HCT116 (cell line): ENCODE measurements around the gene KLHL17. TPM values are rescaled to one million over a fixed set of nuclear protein-coding genes. Genes with fewer than 3 reads are reported as not detected.

Experiments
- ATAC-seq: fragments of 200-7000 bp; cut with Tn5 transposase; 2 replicates; pipeline ENCODE4 v1.9.1; 2020; ENCODE audit warnings: mild to moderate bottlenecking, moderate library complexity
- BruUV-seq: library from RNA; stranded (reverse); fragments of 400-500 nt; replicated peaks from 2 replicates; lab custom pipeline; 2021; lab: Mats Ljungman, UMichigan
- CTCF ChIA-PET: fragments of 300-600 bp; sonication (Branson Sonifier 250); formaldehyde crosslinking; loops from one replicate; lab custom pipeline; 2021; ENCODE audit warnings: antibody characterized with exemption; lab: Charles Lee
- POLR2A ChIA-PET: fragments of 300-600, 350-600 bp; sonication (Branson Sonifier 250); formaldehyde crosslinking; loops from one replicate; lab custom pipeline; 2021; ENCODE audit warnings: antibody characterized with exemption; lab: Charles Lee
- RAD21 ChIA-PET, 2 experiments: fragments of 300-600 bp; sonication (Branson Sonifier 250); formaldehyde crosslinking; loops; one replicate each; lab custom pipeline; 2023; ENCODE audit warnings: low total read pairs in 2 of 2; ENCODE audit not compliant: uncharacterized antibody in 2 of 2, unreplicated experiment in 2 of 2, low non-redundant PET in 1 of 2; lab: Charles Lee
- DNase-seq: peaks from one replicate; pipeline ENCODE4 v3.0.0-alpha.2; 2010; ENCODE audit warnings: low read depth, low spot score
- H2AFZ ChIP-seq: fragments of 200-600 bp; shearing (Covaris generic), sonication (generic); 2 replicates; pipeline ENCODE4 v1.6.1; 2017; ENCODE audit warnings: low read depth, mixed run types, mixed read lengths, antibody characterized with exemption, low read length; ENCODE audit not compliant: poor library complexity, severe bottlenecking
- H3K27ac ChIP-seq: 2 replicates; pipeline ENCODE4 v1.5.1; 2012; ENCODE audit warnings: low read depth, low read length
- H3K27me3 ChIP-seq: fragments of 200-600 bp; sonication (generic); 2 replicates; pipeline ENCODE4 v1.6.1; 2016; ENCODE audit warnings: mixed run types, low read length, mixed read lengths; ENCODE audit not compliant: insufficient read depth
- H3K36me3 ChIP-seq, 2 experiments: fragments of 200-500 bp in 1 of 2; fragments of 200-600 bp in 1 of 2; sonication (Bioruptor generic) in 1 of 2; sonication (generic) in 1 of 2; 2 replicates each; pipeline versions ENCODE4 v1.5.1 to v1.6.1; 2014 to 2016; ENCODE audit warnings: low read length in 2 of 2, inconsistent platforms in 1 of 2, mixed read lengths in 1 of 2, mixed run types in 1 of 2; ENCODE audit not compliant: insufficient read depth in 2 of 2, control insufficient read depth in 1 of 2
- H3K4me1 ChIP-seq, 2 experiments: fragments of 200-600 bp in 1 of 2; sonication (generic) in 1 of 2; 2 replicates each; pipeline versions ENCODE4 v1.5.1 to v1.6.1; 2012 to 2017; ENCODE audit warnings: low read length in 2 of 2, inconsistent platforms in 1 of 2, mild to moderate bottlenecking in 1 of 2, mixed read lengths in 1 of 2, mixed run types in 1 of 2, moderate library complexity in 1 of 2; ENCODE audit not compliant: insufficient read depth in 2 of 2, control insufficient read depth in 1 of 2
- H3K4me2 ChIP-seq: fragments of 200-600 bp; sonication (generic); 2 replicates; pipeline ENCODE4 v1.6.1; 2017; ENCODE audit warnings: mixed run types, low read length, mixed read lengths
- H3K4me3 ChIP-seq, 2 experiments: fragments of 200-600 bp in 1 of 2; sonication (generic) in 1 of 2; replicated peaks in 1 of 2; 2 replicates each; pipeline ENCODE4 v1.5.1; 2011 to 2016; ENCODE audit warnings: low read length in 2 of 2, control low read depth in 1 of 2, low read depth in 1 of 2, mild to moderate bottlenecking in 1 of 2, mixed read lengths in 1 of 2, mixed run types in 1 of 2
- H3K79me2 ChIP-seq: fragments of 200-600 bp; sonication (generic); 2 replicates; pipeline ENCODE4 v1.6.1; 2017; ENCODE audit warnings: mild to moderate bottlenecking, mixed run types, low read length, moderate library complexity, mixed read lengths; ENCODE audit not compliant: insufficient read depth
- H3K9ac ChIP-seq: fragments of 200-600 bp; sonication (generic); 2 replicates; pipeline ENCODE4 v1.6.1; 2016; ENCODE audit warnings: low read length, mixed read lengths
- H3K9me2 ChIP-seq: fragments of 200-600 bp; sonication (generic), shearing (Covaris generic); 2 replicates; pipeline ENCODE4 v1.6.1; 2017; ENCODE audit warnings: mixed run types, mild to moderate bottlenecking, moderate library complexity; ENCODE audit not compliant: insufficient read depth
- H3K9me3 ChIP-seq, 2 experiments: fragments of 200-500 bp in 1 of 2; fragments of 200-600 bp in 1 of 2; sonication (Bioruptor generic) in 1 of 2; sonication (generic) in 1 of 2; 2 replicates each; pipeline ENCODE4 v1.6.1; 2014 to 2017; ENCODE audit warnings: low read length in 2 of 2, mixed read lengths in 2 of 2, inconsistent platforms in 1 of 2, low read depth in 1 of 2, mild to moderate bottlenecking in 1 of 2, mixed run types in 1 of 2, moderate library complexity in 1 of 2; ENCODE audit not compliant: control insufficient read depth in 1 of 2, insufficient read depth in 1 of 2
- H4K20me1 ChIP-seq: fragments of 200-600 bp; sonication (generic), shearing (Covaris generic); 2 replicates; pipeline ENCODE4 v1.6.1; 2017; ENCODE audit warnings: mixed run types, mild to moderate bottlenecking, moderate library complexity; ENCODE audit not compliant: insufficient read depth
- CEBPB ChIP-seq: IDR thresholded peaks from 2 replicates; pipeline ENCODE4 v1.6.1; 2012; ENCODE audit warnings: low read depth
- ELF1 ChIP-seq: IDR thresholded peaks from 2 replicates; pipeline ENCODE4 v1.6.1; 2012; ENCODE audit warnings: low read depth, borderline replicate concordance
- EZH2 ChIP-seq: fragments of 200-600 bp; sonication (generic); IDR thresholded peaks from 2 replicates; pipeline ENCODE4 v1.6.1; 2017; ENCODE audit warnings: antibody characterized with exemption, mixed run types
- EZH2phosphoT487 ChIP-seq: fragments of 200-600 bp; IDR thresholded peaks from 2 replicates; pipeline ENCODE4 v1.6.1; 2018; ENCODE audit warnings: antibody characterized with exemption, borderline replicate concordance
- JUND ChIP-seq: IDR thresholded peaks from 2 replicates; pipeline ENCODE4 v1.6.1; 2012
- POLR2A ChIP-seq: IDR thresholded peaks from 2 replicates; pipeline ENCODE4 v1.7.0; 2011; ENCODE audit warnings: borderline replicate concordance; ENCODE audit not compliant: insufficient read depth, insufficient read length; ENCODE audit errors: extremely low read depth
- SIN3A ChIP-seq: IDR thresholded peaks from 2 replicates; pipeline ENCODE4 v1.6.1; 2012; ENCODE audit warnings: low read depth
- SP1 ChIP-seq: IDR thresholded peaks from 2 replicates; pipeline ENCODE4 v1.6.1; 2012; ENCODE audit warnings: low read depth
- TCF7L2 ChIP-seq: IDR thresholded peaks from 2 replicates; pipeline ENCODE4 v1.7.0; 2011; ENCODE audit warnings: borderline replicate concordance, inconsistent platforms; ENCODE audit not compliant: insufficient read depth, insufficient read length; ENCODE audit errors: extremely low read depth
- YY1 ChIP-seq: IDR thresholded peaks from 2 replicates; pipeline ENCODE4 v1.6.1; 2011; ENCODE audit warnings: low read length, low read depth, moderate library complexity, mild to moderate bottlenecking; ENCODE audit not compliant: insufficient replicate concordance; ENCODE audit errors: extremely low read depth
- ZFX ChIP-seq: fragments of 450-650 bp; IDR thresholded peaks from 2 replicates; pipeline ENCODE4 v1.6.1; 2017
- ZNF274 ChIP-seq: fragments of 200-500 bp; sonication (Bioruptor generic); IDR thresholded peaks from 2 replicates; pipeline ENCODE4 v1.6.1; 2014; ENCODE audit warnings: mild to moderate bottlenecking, low read depth, low read length, inconsistent platforms
- intact Hi-C: fragments of 100-400 bp; cut with micrococcal nuclease; formaldehyde crosslinking; loops from 2 replicates; pipeline ENCODE4 v1.10.0; 2022
- total RNA-seq: library from RNA; stranded (reverse); gene quantifications from one replicate; pipeline ENCODE4 v1.2.1, GENCODE V29; 2021; ENCODE audit not compliant: unreplicated experiment
- TF ChIP-seq, protein P1 (sequence below): IDR thresholded peaks from 2 replicates; pipeline ENCODE4 v1.6.1; 2012
- TF ChIP-seq, protein P2 (sequence below): IDR thresholded peaks from 2 replicates; pipeline ENCODE4 v1.6.1; 2012

The KLHL17 gene
- total RNA-seq, 1 experiment from 2014 or later = 100.0 TPM

- TF ChIP-seq ZNF274 = no peak
- TF ChIP-seq, all 23 proteins: peak for 0
Observed at GRCh38 chr1:952603-953002, 7.8 kb upstream of the KLHL17 start (continued).

DNA sequence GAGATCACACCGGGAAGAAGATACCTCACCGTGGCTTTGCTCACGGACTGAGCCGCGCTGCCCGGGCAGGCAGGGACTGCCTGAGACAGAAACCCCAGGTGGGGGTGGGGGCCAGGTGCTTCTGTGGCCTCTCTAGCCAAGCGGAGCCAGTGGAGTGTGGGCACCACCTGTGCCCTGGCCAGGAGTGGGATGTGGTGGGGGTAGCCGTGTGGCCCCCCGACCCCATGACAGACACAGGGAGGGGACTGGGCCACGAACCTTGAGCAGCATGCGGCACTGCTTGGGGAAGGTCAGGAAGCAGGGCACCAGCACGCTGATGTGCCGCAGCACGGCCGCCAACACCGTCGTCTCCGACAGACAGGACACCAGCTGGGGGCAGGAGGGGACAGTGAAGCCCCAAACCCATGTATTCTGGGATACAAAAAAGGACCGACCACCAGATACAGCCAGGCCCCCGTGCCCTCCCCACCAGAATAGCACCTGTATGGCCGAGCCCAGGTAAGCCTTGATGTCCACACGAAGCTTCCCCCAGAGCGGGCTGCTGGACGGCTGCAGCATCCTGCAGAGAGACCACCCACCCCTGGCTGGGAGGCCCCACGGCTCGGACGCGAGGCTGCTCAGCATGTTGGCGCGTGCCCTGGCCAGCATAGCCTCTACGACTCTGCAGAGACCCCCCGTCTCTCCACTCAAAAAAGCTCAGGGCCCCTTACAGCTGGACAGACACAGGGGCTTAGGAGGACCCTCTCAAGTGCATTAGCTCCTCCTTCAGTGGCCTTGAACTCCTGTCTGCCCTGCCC lies 6.7 kb upstream of the KLHL17 start:
- H3K79me2 ChIP-seq = peaks cover 60% of the 10 kb centered on the region
- peaks cover 6 to 9% of the 10 kb centered on the region in 2 experiments for H3K4me1 ChIP-seq
- BruUV-seq = no TSS peak
- RAD21 ChIA-PET = no interaction called here
- H3K27ac ChIP-seq = no peak overlapping the region
- no peaks in the 10 kb centered on the region; the same call in 1 of the 2 replicates for H4K20me1 ChIP-seq
- no peak overlapping the region for H2AFZ ChIP-seq
- no peak overlapping the region for H3K4me2 ChIP-seq
- H3K9me2 ChIP-seq = no peaks in the 10 kb centered on the region
- peaks cover 40 to 74% of the 10 kb centered on the region in 2 experiments for H3K36me3 ChIP-seq
- POLR2A ChIA-PET = no interaction called here
- intact Hi-C loops = no loop called here
- no peaks in the 10 kb centered on the region for H3K9me3 ChIP-seq
- no peak for DNase-seq
- H3K9ac ChIP-seq = no peak overlapping the region
- H3K4me3 ChIP-seq = no peak overlapping the region
- CTCF ChIA-PET = no interaction called here
- no peak for ATAC-seq
- TF ChIP-seq ZNF274 = no peak
- no peak for TF ChIP-seq YY1
- no peak for TF ChIP-seq TCF7L2
- TF ChIP-seq JUND = no peak
- TF ChIP-seq POLR2A = no peak
- no peak for TF ChIP-seq CEBPB
- TF ChIP-seq, protein P1, sequence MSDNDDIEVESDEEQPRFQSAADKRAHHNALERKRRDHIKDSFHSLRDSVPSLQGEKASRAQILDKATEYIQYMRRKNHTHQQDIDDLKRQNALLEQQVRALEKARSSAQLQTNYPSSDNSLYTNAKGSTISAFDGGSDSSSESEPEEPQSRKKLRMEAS = no peak
- no peak for TF ChIP-seq ELF1
- TF ChIP-seq ZFX = no peak
- TF ChIP-seq SIN3A = no peak
- no peak for TF ChIP-seq SP1
- TF ChIP-seq, protein P2, sequence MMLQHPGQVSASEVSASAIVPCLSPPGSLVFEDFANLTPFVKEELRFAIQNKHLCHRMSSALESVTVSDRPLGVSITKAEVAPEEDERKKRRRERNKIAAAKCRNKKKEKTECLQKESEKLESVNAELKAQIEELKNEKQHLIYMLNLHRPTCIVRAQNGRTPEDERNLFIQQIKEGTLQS = no peak
- TF ChIP-seq EZH2 = no peak
- no peak for TF ChIP-seq EZH2phosphoT487
- H3K27me3 ChIP-seq = no peaks in the 10 kb centered on the region
